Osteoblast (primary cell): Measurements from ENCODE around the gene MUS81. TPM values are rescaled to one million over a fixed set of nuclear protein-coding genes. Genes with fewer than 3 reads are reported as not detected.

Experiments used
- DNase-seq: peaks from one replicate; pipeline ENCODE4 v3.0.0; 2011; ENCODE audit warnings: low spot score, mixed read lengths; ENCODE audit not compliant: insufficient read length; ENCODE audit errors: missing footprints
- H2AFZ ChIP-seq: 2 replicates; pipeline ENCODE4 v1.6.0; 2011; ENCODE audit warnings: mild to moderate bottlenecking, low read length
- H3K27ac ChIP-seq: 2 replicates; pipeline ENCODE4 v1.5.1; 2011; ENCODE audit warnings: mild to moderate bottlenecking, low read depth, low read length, moderate library complexity
- H3K27me3 ChIP-seq: 2 replicates; pipeline ENCODE4 v1.6.0; 2012; ENCODE audit warnings: mild to moderate bottlenecking, control low read depth, inconsistent platforms, low read length, moderate library complexity; ENCODE audit not compliant: insufficient read depth
- H3K36me3 ChIP-seq: 2 replicates; pipeline ENCODE4 v1.5.1; 2011; ENCODE audit warnings: mild to moderate bottlenecking, low read length, control low read depth, moderate library complexity; ENCODE audit not compliant: insufficient read depth
- H3K4me1 ChIP-seq: 2 replicates; pipeline ENCODE4 v1.5.1; 2011; ENCODE audit warnings: mild to moderate bottlenecking, low read length, control low read depth, moderate library complexity; ENCODE audit not compliant: insufficient read depth
- H3K4me2 ChIP-seq: 2 replicates; pipeline ENCODE4 v1.6.0; 2011; ENCODE audit warnings: mild to moderate bottlenecking, low read length; ENCODE audit not compliant: insufficient read depth
- H3K4me3 ChIP-seq: fragments of 200-600 bp; sonication (generic); 3 replicates; pipeline ENCODE4 v1.5.1; 2012; ENCODE audit warnings: mild to moderate bottlenecking, low read length, inconsistent platforms; ENCODE audit not compliant: insufficient read depth
- H3K79me2 ChIP-seq: 2 replicates; pipeline ENCODE4 v1.6.0; 2012; ENCODE audit warnings: mild to moderate bottlenecking, low read length, control low read depth, inconsistent platforms; ENCODE audit not compliant: insufficient read depth
- H3K9me3 ChIP-seq: 2 replicates; pipeline ENCODE4 v1.5.1; 2011; ENCODE audit warnings: low read depth, low read length, control low read depth
- H4K20me1 ChIP-seq: 2 replicates; pipeline ENCODE4 v1.6.0; 2012; ENCODE audit warnings: mild to moderate bottlenecking, low read length, control low read depth; ENCODE audit not compliant: insufficient read depth
- total RNA-seq: library from RNA; depleted of rRNA; stranded (reverse); fragments of >200 nt; gene quantifications from 2 replicates; pipeline ENCODE4 v1.2.3, GENCODE V29; 2012
- TF ChIP-seq, protein P1 (sequence below): IDR thresholded peaks from 2 replicates; pipeline ENCODE4 v1.5.1; 2011; ENCODE audit warnings: mild to moderate bottlenecking, low read depth, low read length, moderate library complexity; ENCODE audit errors: extremely low read depth

Gene MUS81
- total RNA-seq, 1 donor, result 53.6 TPM

DNA sequence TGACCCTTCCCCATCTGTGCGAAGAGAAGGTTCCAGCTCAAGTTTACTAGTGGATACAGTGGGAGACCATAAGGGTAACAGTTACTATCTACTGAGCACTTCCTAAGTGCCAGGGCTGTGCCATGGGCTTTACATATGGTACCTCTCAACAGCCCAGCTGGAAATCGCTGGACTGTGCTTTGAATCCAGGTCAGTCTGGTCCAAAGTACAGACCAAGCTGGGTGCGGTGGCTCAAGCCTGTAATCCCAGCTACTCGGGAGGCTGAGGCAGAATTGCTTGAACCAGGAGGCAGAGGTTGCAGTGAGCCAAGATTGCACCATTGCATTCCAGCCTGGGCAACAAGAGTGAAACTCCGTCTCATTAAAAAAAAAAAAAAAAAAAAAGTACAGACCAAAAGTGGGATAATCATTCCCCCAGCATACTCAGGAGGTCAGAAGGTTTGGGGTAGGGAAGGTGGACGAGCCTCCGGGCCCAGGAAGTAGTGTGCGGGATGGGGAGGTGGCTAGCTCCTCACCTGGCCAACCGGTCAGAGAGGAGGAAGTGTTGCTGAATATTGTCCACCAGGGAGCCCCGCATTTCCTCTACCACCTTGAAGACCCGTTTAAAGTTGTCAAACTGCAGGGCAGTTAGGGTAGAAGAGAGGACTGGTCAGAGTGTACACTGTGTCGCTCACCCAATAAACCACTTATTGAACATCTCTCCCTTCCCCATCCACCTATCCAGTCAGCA lies 25.7 kb downstream of the MUS81 start:
- no peaks in the 10 kb centered on the region for H3K27me3 ChIP-seq
- peaks cover 47% of the 10 kb centered on the region for H3K36me3 ChIP-seq
- H3K4me1 ChIP-seq, result peaks cover 32% of the 10 kb centered on the region
- no peak overlapping the region for H3K4me2 ChIP-seq
- H3K4me3 ChIP-seq, result no peak overlapping the region
- no peak overlapping the region for H3K27ac ChIP-seq
- H4K20me1 ChIP-seq, result peaks cover 24% of the 10 kb centered on the region
- TF ChIP-seq, protein P1, sequence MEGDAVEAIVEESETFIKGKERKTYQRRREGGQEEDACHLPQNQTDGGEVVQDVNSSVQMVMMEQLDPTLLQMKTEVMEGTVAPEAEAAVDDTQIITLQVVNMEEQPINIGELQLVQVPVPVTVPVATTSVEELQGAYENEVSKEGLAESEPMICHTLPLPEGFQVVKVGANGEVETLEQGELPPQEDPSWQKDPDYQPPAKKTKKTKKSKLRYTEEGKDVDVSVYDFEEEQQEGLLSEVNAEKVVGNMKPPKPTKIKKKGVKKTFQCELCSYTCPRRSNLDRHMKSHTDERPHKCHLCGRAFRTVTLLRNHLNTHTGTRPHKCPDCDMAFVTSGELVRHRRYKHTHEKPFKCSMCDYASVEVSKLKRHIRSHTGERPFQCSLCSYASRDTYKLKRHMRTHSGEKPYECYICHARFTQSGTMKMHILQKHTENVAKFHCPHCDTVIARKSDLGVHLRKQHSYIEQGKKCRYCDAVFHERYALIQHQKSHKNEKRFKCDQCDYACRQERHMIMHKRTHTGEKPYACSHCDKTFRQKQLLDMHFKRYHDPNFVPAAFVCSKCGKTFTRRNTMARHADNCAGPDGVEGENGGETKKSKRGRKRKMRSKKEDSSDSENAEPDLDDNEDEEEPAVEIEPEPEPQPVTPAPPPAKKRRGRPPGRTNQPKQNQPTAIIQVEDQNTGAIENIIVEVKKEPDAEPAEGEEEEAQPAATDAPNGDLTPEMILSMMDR, result no peak
- peaks cover 41% of the 10 kb centered on the region for H3K79me2 ChIP-seq
- H2AFZ ChIP-seq, result no peak overlapping the region
- DNase-seq, result no peak
- no peaks in the 10 kb centered on the region for H3K9me3 ChIP-seq

DNA sequence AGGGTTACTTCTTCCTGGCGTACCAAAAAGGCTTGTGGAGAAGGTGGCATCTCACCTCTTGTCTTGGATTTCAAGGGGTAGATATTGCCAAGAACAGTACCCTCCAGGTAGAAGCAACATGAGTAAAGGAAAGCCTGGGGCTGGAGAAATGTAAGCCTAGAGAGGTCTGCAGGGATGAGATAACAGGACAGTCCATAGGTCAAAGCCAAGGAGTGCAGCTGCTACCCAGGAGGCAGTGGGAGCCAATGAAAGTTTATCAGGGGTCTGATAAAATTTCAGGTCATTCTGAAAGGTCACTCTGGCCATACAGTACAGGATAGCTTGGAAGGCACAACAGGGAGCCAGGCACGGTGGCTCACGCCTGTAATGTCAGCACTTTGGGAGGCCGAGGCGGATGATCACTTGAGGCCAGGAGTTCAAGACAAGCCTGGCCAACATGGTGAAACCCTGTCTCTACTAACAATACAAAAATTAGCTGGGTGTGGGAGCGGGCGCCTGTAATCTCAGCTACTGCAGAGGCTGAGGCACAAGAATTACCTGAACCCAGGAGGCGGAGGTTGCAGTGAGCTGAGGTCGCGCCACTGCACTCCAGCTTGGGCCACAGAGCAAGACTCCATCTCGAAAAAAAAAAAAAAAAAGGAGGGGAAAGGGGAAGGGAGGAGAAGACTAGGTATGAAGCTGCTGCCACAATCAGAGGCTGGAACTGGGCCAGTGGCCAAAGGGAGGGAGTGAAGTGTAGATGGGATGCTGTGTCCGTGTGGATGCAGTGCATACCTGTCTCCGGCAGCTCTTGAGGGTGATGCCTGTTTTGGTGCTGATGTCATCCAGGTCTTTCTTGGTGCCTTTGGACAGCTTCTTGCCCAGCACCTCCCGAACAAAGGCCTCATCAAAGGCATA lies 26.8 kb downstream of the MUS81 start:
- Histone ChIP-seq H3K27me3 (no peaks in the 10 kb centered on the region), H2AFZ (no peak overlapping the region), H3K27ac (peak overlapping the region; percentile 81), H3K79me2 (peaks cover 52% of the 10 kb centered on the region), H3K36me3 (peaks cover 51% of the 10 kb centered on the region), H3K4me1 (peaks cover 37% of the 10 kb centered on the region), H3K4me2 (peak overlapping the region; percentile 100), H4K20me1 (peaks cover 35% of the 10 kb centered on the region), H3K4me3 (peak overlapping the region; percentile 95), H3K9me3 (no peaks in the 10 kb centered on the region)
- DNase-seq, result peak; percentile 56
- TF ChIP-seq, protein P1, result no peak

DNA sequence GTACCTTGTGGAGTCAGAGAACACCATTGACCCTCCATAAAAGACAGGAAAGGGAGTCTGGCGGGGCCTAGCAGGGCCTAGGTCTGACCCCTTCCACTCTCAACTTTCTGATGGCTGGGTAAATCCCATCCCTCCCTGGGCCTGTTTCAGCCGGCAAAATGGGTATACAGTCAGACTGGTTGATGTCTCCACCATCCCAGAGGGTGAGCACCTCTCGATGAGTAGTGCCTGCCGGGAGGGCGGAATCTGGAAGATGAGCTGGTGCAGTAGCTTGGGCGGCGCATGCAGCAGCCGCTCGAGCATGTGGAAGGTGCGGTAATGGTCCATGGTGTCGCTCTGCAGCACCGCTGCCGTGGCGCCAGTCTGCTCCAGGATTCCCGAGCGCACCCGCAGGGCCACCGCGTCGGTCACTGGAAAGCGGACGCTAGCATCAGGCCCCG lies 27.5 kb downstream of the MUS81 start:
- H3K9me3 ChIP-seq, result no peaks in the 10 kb centered on the region
- DNase-seq, result no peak
- H2AFZ ChIP-seq, result peak overlapping the region; percentile 88
- peaks cover 51% of the 10 kb centered on the region for H3K36me3 ChIP-seq
- peak overlapping the region; percentile 81 for H3K27ac ChIP-seq
- H4K20me1 ChIP-seq, result peaks cover 41% of the 10 kb centered on the region
- H3K4me1 ChIP-seq, result peaks cover 43% of the 10 kb centered on the region
- TF ChIP-seq, protein P1, result no peak
- peaks cover 58% of the 10 kb centered on the region for H3K79me2 ChIP-seq
- H3K27me3 ChIP-seq, result no peaks in the 10 kb centered on the region
- peak overlapping the region; percentile 100 for H3K4me2 ChIP-seq
- H3K4me3 ChIP-seq, result peak overlapping the region; percentile 95
